ENCODE results near the gene ZNF497. TPM values are rescaled to one million over a fixed set of nuclear protein-coding genes. Genes with fewer than 3 reads are reported as not detected.

ZNF497 gene
- total and polyA plus RNA-seq, 8 donors: 0.76 to 4.4 (median 3.1) TPM

DNA sequence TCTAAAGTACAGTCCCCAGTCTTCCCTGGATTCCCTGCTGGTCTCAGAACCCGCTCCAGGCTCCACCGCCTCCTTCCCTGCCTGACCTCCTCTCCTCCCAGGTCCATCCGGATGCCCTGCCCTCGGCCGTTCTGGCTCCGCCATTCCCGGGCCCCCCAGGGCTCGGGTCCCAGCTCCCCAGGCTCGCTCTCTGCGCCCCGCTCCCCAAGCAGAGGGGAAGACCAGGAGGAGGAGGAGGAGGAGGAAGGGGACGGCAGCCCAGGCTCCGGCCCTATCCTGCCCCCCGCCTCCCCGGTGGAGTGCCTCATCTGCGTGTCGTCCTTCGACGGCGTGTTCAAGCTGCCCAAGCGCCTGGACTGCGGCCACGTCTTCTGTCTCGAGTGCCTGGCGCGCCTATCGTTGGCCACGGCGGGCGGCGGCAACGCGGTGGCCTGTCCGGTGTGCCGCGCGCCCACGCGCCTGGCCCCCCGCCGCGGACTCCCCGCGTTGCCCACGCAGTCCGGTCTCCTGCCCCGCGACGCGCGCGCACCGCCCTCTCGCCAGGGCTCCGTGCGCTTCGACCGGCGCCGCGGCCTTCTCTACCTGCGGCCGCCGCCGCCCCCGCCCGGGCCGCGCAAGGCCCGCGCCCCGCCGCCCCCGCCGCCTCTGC lies 33.6 kb upstream of the ZNF497 start:
- intact Hi-C loops (cut with DNase I): no loop called here
- DNase-seq (no peak), ATAC-seq (peak; percentile 3)
- TF ChIP-seq, protein P1, sequence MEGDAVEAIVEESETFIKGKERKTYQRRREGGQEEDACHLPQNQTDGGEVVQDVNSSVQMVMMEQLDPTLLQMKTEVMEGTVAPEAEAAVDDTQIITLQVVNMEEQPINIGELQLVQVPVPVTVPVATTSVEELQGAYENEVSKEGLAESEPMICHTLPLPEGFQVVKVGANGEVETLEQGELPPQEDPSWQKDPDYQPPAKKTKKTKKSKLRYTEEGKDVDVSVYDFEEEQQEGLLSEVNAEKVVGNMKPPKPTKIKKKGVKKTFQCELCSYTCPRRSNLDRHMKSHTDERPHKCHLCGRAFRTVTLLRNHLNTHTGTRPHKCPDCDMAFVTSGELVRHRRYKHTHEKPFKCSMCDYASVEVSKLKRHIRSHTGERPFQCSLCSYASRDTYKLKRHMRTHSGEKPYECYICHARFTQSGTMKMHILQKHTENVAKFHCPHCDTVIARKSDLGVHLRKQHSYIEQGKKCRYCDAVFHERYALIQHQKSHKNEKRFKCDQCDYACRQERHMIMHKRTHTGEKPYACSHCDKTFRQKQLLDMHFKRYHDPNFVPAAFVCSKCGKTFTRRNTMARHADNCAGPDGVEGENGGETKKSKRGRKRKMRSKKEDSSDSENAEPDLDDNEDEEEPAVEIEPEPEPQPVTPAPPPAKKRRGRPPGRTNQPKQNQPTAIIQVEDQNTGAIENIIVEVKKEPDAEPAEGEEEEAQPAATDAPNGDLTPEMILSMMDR (IDR thresholded peaks at IDR 0.05): no peak
- Histone ChIP-seq H3K9me3 (no peaks in the 10 kb centered on the region), H3K27ac (no peak overlapping the region), H3K27me3 (peaks cover 5 to 33% of the 10 kb centered on the region in 2 donors), H3K4me1 (peaks cover 4 to 26% of the 10 kb centered on the region in 2 donors), H3K36me3 (peaks cover 3 to 43% of the 10 kb centered on the region in 2 donors), H3K4me3 (peak overlapping the region in 1 of 2 donors; percentile 14)

DNA sequence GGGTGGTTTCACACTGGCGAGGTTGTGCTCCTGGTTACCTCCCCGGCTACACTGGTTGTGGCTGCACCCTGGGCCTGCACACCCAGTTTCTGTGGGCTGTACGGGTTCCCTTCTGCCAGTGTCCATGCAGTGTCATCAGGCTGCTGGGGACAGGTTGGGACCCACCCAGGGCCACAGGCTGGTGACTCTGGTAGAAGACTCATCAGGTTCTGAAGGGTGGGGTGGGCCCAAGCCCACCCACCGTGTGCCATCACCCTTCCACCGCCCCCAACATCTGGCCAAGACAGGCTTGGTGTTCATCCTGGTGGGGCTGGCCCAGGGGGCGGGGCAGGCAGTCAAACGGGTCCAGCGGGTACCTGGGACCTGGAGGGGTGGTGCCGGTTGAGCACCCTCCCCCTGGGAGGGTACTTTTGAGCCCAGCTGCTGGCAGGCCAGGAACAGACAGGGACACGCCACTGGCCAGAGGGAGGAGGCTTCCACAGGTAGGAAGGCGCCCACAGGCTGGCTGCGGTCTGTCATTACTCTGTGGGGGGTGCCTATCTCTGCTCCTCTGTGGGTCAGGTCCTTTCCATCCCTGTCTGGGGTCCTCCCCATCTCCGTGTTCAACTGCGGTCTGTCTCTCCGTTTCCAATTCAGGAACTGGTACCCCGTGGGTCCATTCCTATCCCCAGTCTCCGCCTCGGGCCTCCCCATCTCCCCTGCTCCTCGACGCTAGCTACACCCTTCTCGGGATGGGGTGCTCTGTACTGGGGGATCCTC lies 32.8 kb upstream of the ZNF497 start, which contains the start of gene RNF225:
Gene RNF225 (plus strand): TSS at position 437 of the 759 bp plus-strand sequence. CDS start 434 bp downstream, outside the sequence.
- peaks cover 3 to 50% of the 10 kb centered on the region in 2 donors for H3K36me3 ChIP-seq
- H3K27ac ChIP-seq: no peak within 1 kb of the TSS
- intact Hi-C loops (cut with DNase I): no loop called here
- H3K4me3 ChIP-seq: peak within 1 kb of the TSS in 1 of 2 donors; percentile 14
- no peaks in the 10 kb centered on the region for H3K9me3 ChIP-seq
- peaks cover 5 to 33% of the 10 kb centered on the region in 2 donors for H3K27me3 ChIP-seq
- H3K4me1 ChIP-seq: peaks cover 1 to 27% of the 10 kb centered on the region in 2 donors
- peak; percentile 81 for ATAC-seq
- TF ChIP-seq, protein P1 (IDR thresholded peaks at IDR 0.05): no peak
- peak in 2 of 4 donors; percentile 69 to 87 for DNase-seq

DNA sequence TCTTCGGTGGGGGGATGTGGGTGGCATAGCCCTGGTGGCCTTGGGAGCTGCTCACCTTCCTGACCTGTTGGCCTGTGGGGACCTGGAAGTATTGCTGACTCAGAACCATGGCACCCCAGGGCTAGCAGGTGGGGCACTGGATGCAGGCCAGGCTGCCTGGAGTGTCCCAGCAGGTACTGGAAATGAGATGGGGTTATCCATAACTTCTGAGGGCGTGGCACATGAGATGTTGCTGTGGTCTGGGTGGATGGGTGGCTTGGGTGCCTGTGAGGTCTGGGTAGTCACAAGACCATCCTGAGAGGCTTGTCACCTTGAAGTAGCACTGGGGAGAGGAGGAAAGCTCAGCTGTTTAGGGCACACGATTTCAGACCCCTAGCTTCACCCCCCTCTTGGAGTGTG lies 32.3 kb upstream of the ZNF497 start:
- peaks cover 3 to 55% of the 10 kb centered on the region in 2 donors for H3K36me3 ChIP-seq
- H3K27ac ChIP-seq: no peak overlapping the region
- peak; percentile 57 for ATAC-seq
- no peak overlapping the region for H3K4me3 ChIP-seq
- peaks cover 0 to 33% of the 10 kb centered on the region in 2 donors for H3K4me1 ChIP-seq
- H3K9me3 ChIP-seq: no peaks in the 10 kb centered on the region
- intact Hi-C loops (cut with DNase I): no loop called here
- DNase-seq: peak in 1 of 4 donors; percentile 59
- H3K27me3 ChIP-seq: peaks cover 5 to 33% of the 10 kb centered on the region in 2 donors
- TF ChIP-seq, protein P1 (IDR thresholded peaks at IDR 0.05): no peak

DNA sequence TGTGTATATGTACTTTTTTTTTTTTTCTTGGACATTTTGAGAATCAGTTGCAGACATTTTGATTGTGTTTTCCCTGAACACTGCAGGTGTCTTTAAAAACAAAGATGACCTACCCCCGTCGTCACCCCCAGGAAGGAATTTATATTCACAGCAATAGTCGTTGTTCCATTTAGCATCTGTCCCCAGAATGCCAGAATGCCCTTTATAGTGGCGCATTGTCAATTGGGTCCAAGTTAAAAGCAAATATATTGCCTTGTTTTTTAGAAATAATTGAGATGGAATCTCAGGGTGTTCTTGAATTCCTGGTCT lies 31.1 kb upstream of the ZNF497 start:
- DNase-seq (no peak), ATAC-seq (no peak)
- no peaks in the 10 kb centered on the region for H3K9me3 ChIP-seq
- H3K36me3 ChIP-seq: peaks cover 3 to 67% of the 10 kb centered on the region in 2 donors
- H3K4me3 ChIP-seq: no peak overlapping the region
- intact Hi-C loops (cut with DNase I): no loop called here
- no peak overlapping the region for H3K27ac ChIP-seq
- peaks cover 0 to 44% of the 10 kb centered on the region in 2 donors for H3K4me1 ChIP-seq
- TF ChIP-seq, protein P1 (IDR thresholded peaks at IDR 0.05): no peak
- H3K27me3 ChIP-seq: peaks cover 5 to 33% of the 10 kb centered on the region in 2 donors
